SIG-M5 treated with dmso at 0.1 percent for 504 hours (cell line): Measurements from ENCODE around the gene MSL3B.

Source experiments
- DNase-seq: peaks from one replicate; lab custom pipeline; 2025; ENCODE audit not compliant: unreplicated experiment; lab: John Stamatoyannopoulos, UW

Gene MSL3B

GRCh38 chr2:233853883-233854240, 14.3 kb downstream of the MSL3B start:
- no peak for DNase-seq

- DNase-seq, result no peak
Observed at GRCh38 chr2:233853353-233853752, 14.8 kb downstream of the MSL3B start.

GRCh38 chr2:233852056-233852455, 16.1 kb downstream of the MSL3B start:
- DNase-seq, result peak; percentile 74

GRCh38 chr2:233851169-233851568, 17.0 kb downstream of the MSL3B start:
- DNase-seq, result no peak

GRCh38 chr2:233850745-233851144, 17.4 kb downstream of the MSL3B start:
- no peak for DNase-seq

GRCh38 chr2:233849607-233850271, 18.4 kb downstream of the MSL3B start:
- DNase-seq, result no peak

GRCh38 chr2:233848276-233848675, 19.9 kb downstream of the MSL3B start:
- DNase-seq, result no peak

- DNase-seq, result no peak
Observed at GRCh38 chr2:233847248-233847898, 20.8 kb downstream of the MSL3B start.

GRCh38 chr2:233846387-233847247, 21.6 kb downstream of the MSL3B start:
- DNase-seq, result no peak

GRCh38 chr2:233845301-233846060, 22.7 kb downstream of the MSL3B start:
- no peak for DNase-seq

GRCh38 chr2:233844836-233845235, 23.4 kb downstream of the MSL3B start:
- DNase-seq, result no peak

- no peak for DNase-seq
Observed at GRCh38 chr2:233844064-233844807, 23.9 kb downstream of the MSL3B start.

- no peak for DNase-seq
Observed at GRCh38 chr2:233841183-233841582, 27.0 kb downstream of the MSL3B start.

GRCh38 chr2:233840520-233840919, 27.7 kb downstream of the MSL3B start:
- no peak for DNase-seq

GRCh38 chr2:233839447-233839820, 28.8 kb downstream of the MSL3B start:
- DNase-seq, result no peak

GRCh38 chr2:233838726-233839446, 29.3 kb downstream of the MSL3B start:
- DNase-seq, result no peak

GRCh38 chr2:233838251-233838650, 29.9 kb downstream of the MSL3B start:
- no peak for DNase-seq

- no peak for DNase-seq
Observed at GRCh38 chr2:233837694-233838229, 30.4 kb downstream of the MSL3B start.

- no peak for DNase-seq
Observed at GRCh38 chr2:233836359-233836758, 31.8 kb downstream of the MSL3B start.
